ENCODE data around the gene FAM120B.

DNA sequence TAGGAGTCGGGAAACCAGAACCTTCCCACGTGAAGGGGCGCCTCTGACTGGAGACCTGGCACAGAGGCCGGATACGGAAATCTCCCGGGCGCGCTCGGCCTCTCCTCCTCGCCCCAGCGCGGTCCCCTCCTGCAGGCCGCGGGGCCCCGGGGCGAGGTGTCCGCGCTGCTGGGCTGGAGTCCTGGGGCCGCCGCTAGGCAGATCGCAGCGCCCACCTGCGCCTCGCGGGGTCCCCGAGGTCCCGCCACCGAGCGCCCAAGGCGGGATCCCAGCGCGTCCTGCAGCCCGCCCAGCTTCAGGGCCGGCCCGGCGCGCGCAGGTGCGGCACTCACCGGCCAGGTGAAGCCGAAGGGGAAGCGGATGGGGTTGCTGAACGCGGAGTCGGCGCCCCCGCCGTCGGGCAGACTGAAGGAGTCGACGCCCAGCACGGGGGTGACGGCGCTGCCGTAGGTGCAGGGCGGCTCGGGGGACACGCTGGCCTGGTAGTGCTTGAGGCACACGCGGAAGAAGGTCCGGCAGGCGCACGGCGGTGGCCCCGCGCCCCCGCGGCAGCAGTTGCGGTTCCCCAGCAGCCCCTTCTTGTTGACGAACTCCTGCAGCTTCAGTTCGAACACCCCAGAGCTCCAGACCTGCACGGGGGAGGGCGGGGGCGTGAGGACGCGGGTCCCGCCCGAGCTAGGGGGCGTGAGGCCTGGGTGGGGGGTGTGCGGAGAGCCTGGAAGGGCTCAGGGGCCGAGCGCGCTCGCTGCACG is 17.2 kb upstream of the FAM120B start:
- 0 out of 2 replicates have a peak, but pooled peaks have one; percentile 47 for TF ChIP-seq E2F4 (CRISPR knock-in tag; IDR thresholded peaks at IDR 0.05; ENCODE audit: borderline replicate concordance, low read depth)
- peak; percentile 82; the same call in 1 of the 2 replicates for TF ChIP-seq E2F1 (CRISPR knock-in tag; IDR thresholded peaks at IDR 0.05)
- TF ChIP-seq, protein P1, sequence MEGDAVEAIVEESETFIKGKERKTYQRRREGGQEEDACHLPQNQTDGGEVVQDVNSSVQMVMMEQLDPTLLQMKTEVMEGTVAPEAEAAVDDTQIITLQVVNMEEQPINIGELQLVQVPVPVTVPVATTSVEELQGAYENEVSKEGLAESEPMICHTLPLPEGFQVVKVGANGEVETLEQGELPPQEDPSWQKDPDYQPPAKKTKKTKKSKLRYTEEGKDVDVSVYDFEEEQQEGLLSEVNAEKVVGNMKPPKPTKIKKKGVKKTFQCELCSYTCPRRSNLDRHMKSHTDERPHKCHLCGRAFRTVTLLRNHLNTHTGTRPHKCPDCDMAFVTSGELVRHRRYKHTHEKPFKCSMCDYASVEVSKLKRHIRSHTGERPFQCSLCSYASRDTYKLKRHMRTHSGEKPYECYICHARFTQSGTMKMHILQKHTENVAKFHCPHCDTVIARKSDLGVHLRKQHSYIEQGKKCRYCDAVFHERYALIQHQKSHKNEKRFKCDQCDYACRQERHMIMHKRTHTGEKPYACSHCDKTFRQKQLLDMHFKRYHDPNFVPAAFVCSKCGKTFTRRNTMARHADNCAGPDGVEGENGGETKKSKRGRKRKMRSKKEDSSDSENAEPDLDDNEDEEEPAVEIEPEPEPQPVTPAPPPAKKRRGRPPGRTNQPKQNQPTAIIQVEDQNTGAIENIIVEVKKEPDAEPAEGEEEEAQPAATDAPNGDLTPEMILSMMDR (IDR thresholded peaks at IDR 0.05), result no peak

Measured in WTC11 (cell line).